Fibroblast of skin of back (primary cell): ENCODE results near the gene NR3C1. TPM values are rescaled to one million over a fixed set of nuclear protein-coding genes. Genes with fewer than 3 reads are reported as not detected.

ENCODE experiments used
- DNase-seq: peaks from one replicate; pipeline ENCODE4 v3.0.0-alpha.2; 2013
- polyA plus RNA-seq, 2 experiments: library from polyadenylated mRNA; unstranded; fragments of 120-200 nt; gene quantifications; one replicate each; pipeline ENCODE4 v1.2.1, GENCODE V29; 2013; ENCODE audit not compliant: insufficient read length in 2 of 2

NR3C1 gene
- 23.3 TPM for polyA plus RNA-seq (2013, experiment 1 of 2; ENCODE audit: insufficient read length)
- polyA plus RNA-seq (2013, experiment 2 of 2; ENCODE audit: insufficient read length): 23.8 TPM

- DNase-seq: peak; percentile 86
These were observed at the start of gene NR3C1 for GRCh38 chr5:143403593-143404415. NR3C1 (minus strand) TSS chr5:143403686; CDS start chr5:143400839, 2,847 bp downstream.

- DNase-seq: no peak
These were observed 46.3 kb upstream of the NR3C1 start for GRCh38 chr5:143449772-143450171.

GRCh38 chr5:143448518-143448917 is 45.0 kb upstream of the NR3C1 start:
- no peak for DNase-seq

GRCh38 chr5:143447983-143448382 is 44.5 kb upstream of the NR3C1 start:
- no peak for DNase-seq

GRCh38 chr5:143446535-143447226 is 43.2 kb upstream of the NR3C1 start:
- DNase-seq: no peak

- no peak for DNase-seq
These were observed 42.3 kb upstream of the NR3C1 start for GRCh38 chr5:143445776-143446175.

- no peak for DNase-seq
These were observed 39.8 kb upstream of the NR3C1 start for GRCh38 chr5:143443330-143443729.

- no peak for DNase-seq
These were observed 38.9 kb upstream of the NR3C1 start for GRCh38 chr5:143442385-143442784.

GRCh38 chr5:143440448-143441115 is 37.1 kb upstream of the NR3C1 start:
- DNase-seq: no peak

GRCh38 chr5:143437666-143438273 is 34.3 kb upstream of the NR3C1 start:
- DNase-seq: no peak

GRCh38 chr5:143436871-143437270 is 33.4 kb upstream of the NR3C1 start:
- no peak for DNase-seq

- no peak for DNase-seq
These were observed 31.7 kb upstream of the NR3C1 start for GRCh38 chr5:143435210-143435657.

- no peak for DNase-seq
These were observed 31.0 kb upstream of the NR3C1 start for GRCh38 chr5:143434261-143435209.

- DNase-seq: no peak
These were observed 30.2 kb upstream of the NR3C1 start for GRCh38 chr5:143433670-143434069.

- no peak for DNase-seq
These were observed 29.3 kb upstream of the NR3C1 start for GRCh38 chr5:143432658-143433239.

- no peak for DNase-seq
These were observed 28.3 kb upstream of the NR3C1 start for GRCh38 chr5:143431789-143432188.

- no peak for DNase-seq
These were observed 25.4 kb upstream of the NR3C1 start for GRCh38 chr5:143428738-143429420.

GRCh38 chr5:143428155-143428554 is 24.7 kb upstream of the NR3C1 start:
- DNase-seq: no peak

- no peak for DNase-seq
These were observed 23.7 kb upstream of the NR3C1 start for GRCh38 chr5:143427122-143427735.

GRCh38 chr5:143426437-143426991 is 23.0 kb upstream of the NR3C1 start:
- DNase-seq: no peak
